HEK293 (cell line): ENCODE results near the gene CCNT2.

Experiments
- GLI4 ChIP-seq: fragments of 450-650 bp; formaldehyde crosslinking; IDR thresholded peaks from 2 replicates; pipeline ENCODE4 v1.5.1; 2016; ENCODE audit warnings: missing biosample characterization, missing genetic modification characterization
- KLF10 ChIP-seq: fragments of 450-650 bp; IDR thresholded peaks from 2 replicates; pipeline ENCODE4 v1.5.1; 2018; ENCODE audit warnings: missing biosample characterization, mild to moderate bottlenecking, missing genetic modification characterization
- ZNF600 ChIP-seq: fragments of 450-650 bp; formaldehyde crosslinking; IDR thresholded peaks from 2 replicates; pipeline ENCODE4 v1.5.1; 2016; ENCODE audit warnings: missing biosample characterization, missing genetic modification characterization
- TF ChIP-seq, protein P1 (sequence below): fragments of 450-650 bp; formaldehyde crosslinking; IDR thresholded peaks from 2 replicates; pipeline ENCODE4 v1.5.1; 2016; ENCODE audit warnings: missing biosample characterization, missing genetic modification characterization
- TF ChIP-seq, protein P2 (sequence below): fragments of 450-650 bp; formaldehyde crosslinking; IDR thresholded peaks from 2 replicates; pipeline ENCODE4 v1.5.1; 2016; ENCODE audit warnings: missing biosample characterization, missing genetic modification characterization

GRCh38 chr2:134944975-134945374, 26.4 kb downstream of the CCNT2 start:
- TF ChIP-seq GLI4 (tag by site-specific recombination) (no peak), ZNF600 (no peak), KLF10 (tag by site-specific recombination) (no peak)
- TF ChIP-seq, protein P1, sequence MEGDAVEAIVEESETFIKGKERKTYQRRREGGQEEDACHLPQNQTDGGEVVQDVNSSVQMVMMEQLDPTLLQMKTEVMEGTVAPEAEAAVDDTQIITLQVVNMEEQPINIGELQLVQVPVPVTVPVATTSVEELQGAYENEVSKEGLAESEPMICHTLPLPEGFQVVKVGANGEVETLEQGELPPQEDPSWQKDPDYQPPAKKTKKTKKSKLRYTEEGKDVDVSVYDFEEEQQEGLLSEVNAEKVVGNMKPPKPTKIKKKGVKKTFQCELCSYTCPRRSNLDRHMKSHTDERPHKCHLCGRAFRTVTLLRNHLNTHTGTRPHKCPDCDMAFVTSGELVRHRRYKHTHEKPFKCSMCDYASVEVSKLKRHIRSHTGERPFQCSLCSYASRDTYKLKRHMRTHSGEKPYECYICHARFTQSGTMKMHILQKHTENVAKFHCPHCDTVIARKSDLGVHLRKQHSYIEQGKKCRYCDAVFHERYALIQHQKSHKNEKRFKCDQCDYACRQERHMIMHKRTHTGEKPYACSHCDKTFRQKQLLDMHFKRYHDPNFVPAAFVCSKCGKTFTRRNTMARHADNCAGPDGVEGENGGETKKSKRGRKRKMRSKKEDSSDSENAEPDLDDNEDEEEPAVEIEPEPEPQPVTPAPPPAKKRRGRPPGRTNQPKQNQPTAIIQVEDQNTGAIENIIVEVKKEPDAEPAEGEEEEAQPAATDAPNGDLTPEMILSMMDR: no peak
- TF ChIP-seq, protein P2, sequence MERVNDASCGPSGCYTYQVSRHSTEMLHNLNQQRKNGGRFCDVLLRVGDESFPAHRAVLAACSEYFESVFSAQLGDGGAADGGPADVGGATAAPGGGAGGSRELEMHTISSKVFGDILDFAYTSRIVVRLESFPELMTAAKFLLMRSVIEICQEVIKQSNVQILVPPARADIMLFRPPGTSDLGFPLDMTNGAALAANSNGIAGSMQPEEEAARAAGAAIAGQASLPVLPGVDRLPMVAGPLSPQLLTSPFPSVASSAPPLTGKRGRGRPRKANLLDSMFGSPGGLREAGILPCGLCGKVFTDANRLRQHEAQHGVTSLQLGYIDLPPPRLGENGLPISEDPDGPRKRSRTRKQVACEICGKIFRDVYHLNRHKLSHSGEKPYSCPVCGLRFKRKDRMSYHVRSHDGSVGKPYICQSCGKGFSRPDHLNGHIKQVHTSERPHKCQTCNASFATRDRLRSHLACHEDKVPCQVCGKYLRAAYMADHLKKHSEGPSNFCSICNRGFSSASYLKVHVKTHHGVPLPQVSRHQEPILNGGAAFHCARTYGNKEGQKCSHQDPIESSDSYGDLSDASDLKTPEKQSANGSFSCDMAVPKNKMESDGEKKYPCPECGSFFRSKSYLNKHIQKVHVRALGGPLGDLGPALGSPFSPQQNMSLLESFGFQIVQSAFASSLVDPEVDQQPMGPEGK: no peak
